Measurements from ENCODE around the gene CNTN1.

CNTN1 gene

DNA sequence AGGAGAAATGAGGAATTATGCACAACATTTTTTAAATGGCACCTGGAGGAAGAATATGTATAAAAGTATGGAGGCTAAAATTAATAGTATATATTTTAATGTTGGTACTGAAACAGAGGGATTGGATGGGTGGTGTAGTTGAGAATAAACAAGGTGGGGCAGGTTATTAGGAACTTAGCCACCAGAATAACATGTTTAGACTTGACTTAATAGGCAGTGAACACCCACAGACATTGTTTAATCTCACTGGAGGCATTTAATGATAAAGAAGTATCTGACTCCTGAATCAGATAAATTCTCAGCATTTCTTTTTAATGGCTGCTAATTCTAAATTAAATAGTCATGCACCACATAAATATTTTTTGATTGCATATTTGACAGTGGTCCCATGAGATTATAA is 139.7 kb downstream of the CNTN1 start:
- TF ChIP-seq, protein P1, sequence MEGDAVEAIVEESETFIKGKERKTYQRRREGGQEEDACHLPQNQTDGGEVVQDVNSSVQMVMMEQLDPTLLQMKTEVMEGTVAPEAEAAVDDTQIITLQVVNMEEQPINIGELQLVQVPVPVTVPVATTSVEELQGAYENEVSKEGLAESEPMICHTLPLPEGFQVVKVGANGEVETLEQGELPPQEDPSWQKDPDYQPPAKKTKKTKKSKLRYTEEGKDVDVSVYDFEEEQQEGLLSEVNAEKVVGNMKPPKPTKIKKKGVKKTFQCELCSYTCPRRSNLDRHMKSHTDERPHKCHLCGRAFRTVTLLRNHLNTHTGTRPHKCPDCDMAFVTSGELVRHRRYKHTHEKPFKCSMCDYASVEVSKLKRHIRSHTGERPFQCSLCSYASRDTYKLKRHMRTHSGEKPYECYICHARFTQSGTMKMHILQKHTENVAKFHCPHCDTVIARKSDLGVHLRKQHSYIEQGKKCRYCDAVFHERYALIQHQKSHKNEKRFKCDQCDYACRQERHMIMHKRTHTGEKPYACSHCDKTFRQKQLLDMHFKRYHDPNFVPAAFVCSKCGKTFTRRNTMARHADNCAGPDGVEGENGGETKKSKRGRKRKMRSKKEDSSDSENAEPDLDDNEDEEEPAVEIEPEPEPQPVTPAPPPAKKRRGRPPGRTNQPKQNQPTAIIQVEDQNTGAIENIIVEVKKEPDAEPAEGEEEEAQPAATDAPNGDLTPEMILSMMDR (IDR thresholded peaks at IDR 0.05; ENCODE audit: insufficient read depth, low read length, missing control alignments), result no peak
- CTCF ChIA-PET, result no interaction called here
- no peak for DNase-seq (ENCODE audit: low read depth, low spot score)
- POLR2A ChIA-PET, result no interaction called here
- no peak overlapping the region for H3K4me3 ChIP-seq (ENCODE audit: low read depth, low read length)

DNA sequence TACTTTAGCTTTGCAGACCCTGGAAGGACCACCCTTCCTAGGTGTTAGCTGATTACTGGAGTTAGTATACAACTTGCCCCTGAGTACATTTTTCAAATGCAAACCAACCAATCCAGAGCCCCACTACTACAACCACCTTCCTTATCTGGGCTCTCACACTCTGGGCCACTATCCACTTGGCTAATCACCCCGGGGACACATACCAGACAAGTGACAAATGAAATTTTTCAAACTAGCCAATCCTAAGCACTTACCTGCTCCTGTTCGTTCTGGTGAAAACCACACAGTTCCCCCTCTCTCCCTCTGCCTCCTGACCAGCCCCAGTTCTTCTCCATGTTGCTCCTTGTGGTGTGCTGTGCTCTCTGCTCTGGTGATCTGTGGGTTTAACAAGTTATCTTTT is 140.4 kb downstream of the CNTN1 start:
- CTCF ChIA-PET, result no interaction called here
- H3K4me3 ChIP-seq (ENCODE audit: low read depth, low read length), result no peak overlapping the region
- POLR2A ChIA-PET, result no interaction called here
- DNase-seq (ENCODE audit: low read depth, low spot score), result no peak
- TF ChIP-seq, protein P1 (IDR thresholded peaks at IDR 0.05; ENCODE audit: insufficient read depth, low read length, missing control alignments), result no peak

DNA sequence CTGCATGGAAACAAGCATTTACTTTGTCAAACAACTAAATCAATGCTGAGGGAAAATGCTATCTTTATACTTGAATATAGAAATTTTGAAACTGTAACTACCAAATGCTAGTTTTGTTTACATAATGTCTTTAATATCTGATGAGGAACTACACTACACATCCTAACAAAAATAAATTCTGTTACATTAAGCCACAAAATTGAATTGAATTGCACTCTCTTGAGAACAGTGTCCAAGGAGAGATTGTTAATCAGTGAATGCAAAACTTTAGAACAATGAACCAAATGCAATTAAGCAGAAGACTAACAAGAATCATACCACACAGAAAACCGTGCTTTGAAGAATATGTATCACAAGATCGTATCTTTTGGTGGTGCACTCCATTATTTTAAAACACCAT is 141.6 kb downstream of the CNTN1 start:
- DNase-seq (ENCODE audit: low read depth, low spot score), result no peak
- TF ChIP-seq, protein P1 (IDR thresholded peaks at IDR 0.05; ENCODE audit: insufficient read depth, low read length, missing control alignments), result no peak
- CTCF ChIA-PET, result no interaction called here
- POLR2A ChIA-PET, result no interaction called here
- no peak overlapping the region for H3K4me3 ChIP-seq (ENCODE audit: low read depth, low read length)

DNA sequence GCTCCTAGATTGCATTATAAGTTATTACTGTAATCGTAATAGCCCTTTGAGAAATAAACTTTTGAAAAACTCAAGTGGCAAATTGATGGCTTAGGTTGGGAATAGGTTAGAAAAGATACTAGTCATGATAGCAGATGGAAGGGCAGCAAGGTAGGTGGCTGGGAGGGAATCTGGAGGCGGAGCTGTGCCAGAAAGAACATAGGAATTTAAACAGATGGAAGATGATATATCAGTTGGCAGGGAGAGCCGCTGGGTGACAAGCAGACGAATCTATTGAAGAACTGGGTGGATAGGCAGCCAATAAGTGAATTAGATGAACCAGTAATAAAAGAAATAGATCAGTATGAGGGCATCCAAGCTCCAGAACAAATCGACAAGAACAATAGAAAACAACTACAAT is 142.1 kb downstream of the CNTN1 start:
- ChIA-PET POLR2A (no interaction called here), CTCF (no interaction called here)
- TF ChIP-seq, protein P1 (IDR thresholded peaks at IDR 0.05; ENCODE audit: insufficient read depth, low read length, missing control alignments), result no peak
- DNase-seq (ENCODE audit: low read depth, low spot score), result no peak
- no peak overlapping the region for H3K4me3 ChIP-seq (ENCODE audit: low read depth, low read length)

DNA sequence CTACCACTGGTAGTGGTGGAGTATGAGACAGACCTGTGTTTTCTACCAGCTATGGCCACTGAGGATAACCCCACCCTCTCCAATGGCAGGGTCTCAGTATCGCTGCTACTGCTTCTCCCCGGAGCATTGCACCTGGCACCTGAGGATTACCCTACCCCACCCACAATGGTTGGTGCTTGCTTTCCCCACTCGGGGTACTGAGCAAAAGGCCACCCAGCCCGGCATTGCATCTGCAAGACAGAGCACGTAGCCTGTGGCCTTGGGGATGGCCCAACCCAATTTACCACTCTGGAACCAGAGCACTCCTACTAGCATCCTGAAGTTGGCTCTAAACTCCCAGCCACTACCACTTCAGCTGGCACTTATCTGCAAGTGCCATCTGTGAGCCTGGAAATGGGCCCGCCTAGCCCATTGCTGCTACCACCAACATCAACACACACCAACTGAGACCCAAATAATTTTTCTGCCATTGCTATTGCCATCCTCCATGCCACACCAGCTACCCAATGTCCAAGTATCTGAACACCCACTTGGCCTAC is 145.7 kb downstream of the CNTN1 start:
- ChIA-PET POLR2A (no interaction called here), CTCF (no interaction called here)
- TF ChIP-seq, protein P1 (IDR thresholded peaks at IDR 0.05; ENCODE audit: insufficient read depth, low read length, missing control alignments), result no peak
- DNase-seq (ENCODE audit: low read depth, low spot score), result no peak
- H3K4me3 ChIP-seq (ENCODE audit: low read depth, low read length), result no peak overlapping the region

DNA sequence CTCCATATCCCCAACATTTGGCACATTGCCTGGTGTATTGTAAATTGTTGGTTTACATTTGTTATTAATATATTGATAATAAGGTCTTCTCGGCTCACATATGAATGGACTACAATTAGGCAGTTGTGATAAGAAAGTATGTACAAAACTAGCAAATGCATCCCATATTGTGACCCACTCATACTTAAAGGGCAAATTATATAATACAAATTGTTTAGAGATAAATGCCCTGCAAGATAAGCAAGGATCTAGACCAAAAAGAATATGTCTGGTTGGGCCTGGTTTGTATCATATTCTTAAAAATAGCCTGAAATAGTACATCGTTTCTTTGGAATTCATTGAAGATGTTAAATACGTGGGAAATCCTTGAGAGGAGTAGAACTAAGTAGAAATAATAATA is 151.3 kb downstream of the CNTN1 start:
- ChIA-PET CTCF (no interaction called here), POLR2A (no interaction called here)
- TF ChIP-seq, protein P1 (IDR thresholded peaks at IDR 0.05; ENCODE audit: insufficient read depth, low read length, missing control alignments), result no peak

More for the DNA sequence above, 151.3 kb downstream of the CNTN1 start:
- DNase-seq (ENCODE audit: low read depth, low spot score), result no peak
- no peak overlapping the region for H3K4me3 ChIP-seq (ENCODE audit: low read depth, low read length)
